Stimulated activated naive CD8-positive, alpha-beta T cell treated with anti-CD3 and anti-CD28 coated beads, Interleukin-15, Interleukin-2, amounts not matched to agents 100 U/mL and 50 U/mL, for 24 hours (primary cell): ENCODE data around the gene MMS19.

Experiments used
- ATAC-seq: fragments of 150-1000 bp; cut with Tn5 transposase; one replicate; pipeline ENCODE4 v1.10.0; 2021
- DNase-seq: peaks from one replicate; pipeline ENCODE4 v3.0.0; 2021

The MMS19 gene

DNA sequence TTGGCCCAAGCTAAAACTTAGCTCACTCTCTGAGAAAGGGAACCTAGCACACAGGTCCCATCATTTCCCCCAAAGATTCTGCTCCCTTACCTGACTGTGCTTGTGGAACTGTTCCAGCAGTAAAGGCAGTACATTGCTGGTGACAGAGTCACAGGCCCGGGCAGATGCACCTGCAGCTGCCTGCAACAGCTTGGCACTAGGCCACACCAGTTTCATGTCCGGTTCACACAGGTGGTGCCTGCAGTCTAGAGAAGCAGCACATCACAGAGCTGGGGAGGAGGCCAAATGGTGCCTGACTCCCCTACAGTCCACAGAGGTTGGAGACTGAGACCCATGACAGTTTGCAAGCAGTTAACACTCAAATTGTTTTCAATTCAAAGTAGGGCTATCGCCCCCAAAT lies 30.1 kb downstream of the MMS19 start:
- DNase-seq (no peak), ATAC-seq (no peak)

DNA sequence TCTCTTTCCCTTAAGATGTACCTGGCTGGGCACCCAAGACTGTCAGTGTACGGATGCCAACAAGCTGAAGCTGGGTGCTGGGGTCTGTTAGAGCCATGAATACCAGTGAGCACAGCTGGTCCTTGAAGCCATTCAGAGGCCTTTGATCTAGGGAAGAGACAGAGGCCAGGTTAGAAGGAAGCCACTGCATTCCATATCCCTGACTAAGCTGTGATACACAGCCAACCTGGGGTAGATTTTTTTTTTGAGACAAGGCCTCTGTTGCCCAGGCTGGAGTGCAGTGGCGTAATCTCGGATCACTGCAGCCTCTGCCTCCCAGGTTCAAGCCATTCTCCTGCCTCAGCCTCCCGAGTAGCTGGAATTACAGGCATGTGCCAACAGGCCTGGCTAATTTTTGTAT lies 31.5 kb downstream of the MMS19 start:
- ATAC-seq: no peak

DNA sequence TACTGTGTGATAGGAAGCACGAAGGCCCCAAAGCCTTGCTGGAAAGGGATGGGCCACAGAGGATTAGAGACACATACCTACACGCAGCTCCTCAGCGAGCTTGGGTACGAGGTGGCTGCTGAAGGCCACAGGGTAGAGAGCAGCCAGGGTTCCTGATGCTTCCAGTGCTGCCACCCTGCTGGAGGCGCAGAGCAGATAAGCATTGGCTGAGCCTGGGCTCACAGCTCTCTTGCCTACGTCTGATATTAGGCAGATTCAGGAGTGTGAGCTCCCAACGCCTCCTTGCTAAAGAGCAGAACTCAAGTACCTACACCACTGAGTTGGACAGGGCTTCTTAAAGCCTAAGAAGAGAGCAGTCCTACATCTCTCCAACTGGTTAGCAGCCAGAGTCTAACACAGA lies 32.2 kb downstream of the MMS19 start:
- DNase-seq (no peak), ATAC-seq (peak; percentile 6)

More for the DNA sequence above, 31.5 kb downstream of the MMS19 start:
- no peak for DNase-seq

DNA sequence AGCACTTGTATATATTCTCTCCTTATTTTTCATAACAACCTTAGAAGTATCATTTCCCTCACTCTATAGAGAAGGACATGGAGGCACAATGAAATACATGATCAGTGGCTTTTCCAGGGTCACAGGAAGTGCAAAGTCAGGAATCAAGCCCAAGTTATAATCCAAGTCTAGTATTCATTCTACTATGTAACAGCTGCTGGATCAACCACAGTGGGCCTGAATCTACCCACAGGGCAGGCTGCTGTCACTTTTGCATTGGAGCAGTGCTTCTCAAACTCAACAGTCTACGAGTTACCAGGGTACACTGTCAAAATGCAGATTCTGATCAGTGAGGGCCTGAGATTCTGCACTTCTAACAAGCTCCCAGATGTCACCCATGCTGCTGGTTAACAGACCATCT lies 34.0 kb downstream of the MMS19 start:
- DNase-seq: no peak
- no peak for ATAC-seq

DNA sequence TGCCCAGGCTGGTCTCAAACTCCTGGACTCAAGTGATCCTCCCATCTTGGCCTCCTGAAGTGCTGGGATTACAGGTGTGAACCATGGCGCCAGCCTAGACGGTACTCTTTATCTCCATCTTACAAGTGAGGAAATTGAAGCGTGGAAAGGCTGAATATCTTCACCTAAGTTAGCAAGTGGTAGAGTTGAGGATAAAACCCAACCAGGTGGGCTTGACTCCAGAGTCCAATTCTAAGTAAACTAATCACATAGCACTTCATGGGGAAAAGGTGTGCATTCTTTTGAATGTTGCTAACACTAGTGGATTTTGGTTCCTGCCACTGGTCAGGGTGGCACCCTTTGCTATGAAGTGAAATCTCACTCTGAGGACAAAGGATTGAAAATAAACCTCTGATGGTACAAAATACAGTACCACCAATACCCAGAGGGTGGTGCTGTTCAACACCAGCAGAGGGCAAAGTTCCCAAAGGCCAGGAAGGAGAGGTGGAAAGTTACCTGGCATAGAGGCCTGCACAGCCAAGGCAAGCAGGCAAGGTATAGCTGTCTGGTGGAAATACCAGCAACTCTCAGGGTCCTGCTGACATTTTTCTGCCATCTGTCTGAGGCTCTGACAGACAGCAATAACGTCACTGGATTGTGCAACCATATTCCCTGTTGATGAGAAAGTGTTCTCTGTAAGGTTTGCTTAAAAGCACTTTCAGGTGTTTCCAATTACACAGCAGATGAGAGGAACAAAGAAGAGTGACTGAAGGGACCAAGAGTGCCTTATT lies 34.7 kb downstream of the MMS19 start:
- peak; percentile 54 for ATAC-seq

DNA sequence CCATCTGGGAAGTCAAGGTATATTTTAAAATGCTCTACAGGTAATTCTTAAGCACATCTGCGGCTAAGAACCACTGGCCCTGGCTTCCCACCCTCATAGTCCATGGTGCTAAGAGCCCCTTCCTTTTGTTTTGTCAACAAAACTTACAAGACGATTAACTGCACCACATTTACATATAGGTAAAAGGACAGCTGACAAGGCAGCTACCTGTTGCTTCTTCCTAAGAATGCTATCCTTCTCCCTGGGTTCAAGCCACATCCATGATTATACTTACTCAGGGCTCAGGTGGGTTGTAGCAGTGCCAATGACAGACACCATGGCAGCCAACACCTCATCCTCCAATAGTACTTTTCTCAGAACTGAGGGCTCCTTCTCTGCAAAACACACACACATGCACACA lies 35.9 kb downstream of the MMS19 start:
- DNase-seq: no peak
- no peak for ATAC-seq

More for the DNA sequence above, 34.7 kb downstream of the MMS19 start:
- peak; percentile 27 for DNase-seq

DNA sequence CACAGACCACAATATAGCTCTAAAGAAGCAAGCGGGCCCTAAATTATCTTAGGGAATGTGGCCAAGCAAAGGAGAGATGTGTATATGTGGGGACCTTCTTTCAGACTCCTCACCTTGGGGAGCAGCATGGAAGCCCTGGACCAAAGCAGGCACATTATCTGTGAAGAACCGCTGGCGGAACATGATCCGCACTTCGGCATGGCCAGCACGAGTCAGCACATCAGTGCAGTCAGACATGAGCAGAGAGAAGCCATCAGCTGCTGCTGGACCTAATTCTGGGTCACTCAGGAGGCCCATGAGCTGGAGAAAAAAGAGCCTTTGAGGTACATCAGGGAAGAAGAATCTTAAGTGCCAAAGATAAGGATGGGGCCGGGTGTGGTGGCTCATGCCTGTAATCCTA lies 38.3 kb downstream of the MMS19 start:
- no peak for DNase-seq
- no peak for ATAC-seq

DNA sequence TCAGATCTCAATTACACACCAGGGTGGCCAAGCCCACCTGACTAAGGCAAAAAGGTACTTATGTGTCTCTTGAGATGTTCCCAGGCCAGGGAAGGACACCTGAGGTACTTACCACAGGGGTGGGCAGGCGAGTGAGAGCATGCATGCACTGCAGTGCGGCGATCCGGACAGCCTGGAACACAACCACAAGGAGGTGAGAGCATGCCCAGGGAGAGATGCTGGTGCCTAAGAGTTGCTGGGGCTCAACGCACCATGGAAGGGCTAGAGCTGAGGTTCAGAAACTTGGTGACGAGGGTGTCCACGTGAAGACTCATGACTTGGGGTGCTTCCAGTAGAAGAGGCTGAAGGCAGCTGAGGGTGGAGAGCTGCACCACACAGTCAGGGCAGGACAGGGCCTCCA lies 39.1 kb downstream of the MMS19 start:
- DNase-seq: no peak
- ATAC-seq: no peak

DNA sequence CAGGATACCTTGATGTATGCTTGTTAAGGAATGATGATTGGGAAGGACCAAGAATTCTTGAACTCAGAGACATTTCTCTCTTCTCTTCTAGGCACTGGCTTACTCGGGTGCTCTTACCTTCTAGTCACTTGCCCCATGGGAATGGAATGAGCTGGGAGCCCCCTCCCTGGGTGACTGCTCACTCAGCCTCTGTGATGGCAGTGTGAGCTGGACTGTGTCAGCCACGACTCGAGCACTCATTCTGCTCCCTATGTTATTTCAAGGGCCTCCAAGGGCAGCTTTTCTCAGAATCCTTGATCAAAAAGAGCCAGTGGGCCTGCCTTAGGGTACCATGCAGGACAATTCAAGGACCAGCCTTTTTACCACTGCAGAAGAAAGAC lies 41.5 kb downstream of the MMS19 start:
- ATAC-seq (no peak), DNase-seq (no peak)

DNA sequence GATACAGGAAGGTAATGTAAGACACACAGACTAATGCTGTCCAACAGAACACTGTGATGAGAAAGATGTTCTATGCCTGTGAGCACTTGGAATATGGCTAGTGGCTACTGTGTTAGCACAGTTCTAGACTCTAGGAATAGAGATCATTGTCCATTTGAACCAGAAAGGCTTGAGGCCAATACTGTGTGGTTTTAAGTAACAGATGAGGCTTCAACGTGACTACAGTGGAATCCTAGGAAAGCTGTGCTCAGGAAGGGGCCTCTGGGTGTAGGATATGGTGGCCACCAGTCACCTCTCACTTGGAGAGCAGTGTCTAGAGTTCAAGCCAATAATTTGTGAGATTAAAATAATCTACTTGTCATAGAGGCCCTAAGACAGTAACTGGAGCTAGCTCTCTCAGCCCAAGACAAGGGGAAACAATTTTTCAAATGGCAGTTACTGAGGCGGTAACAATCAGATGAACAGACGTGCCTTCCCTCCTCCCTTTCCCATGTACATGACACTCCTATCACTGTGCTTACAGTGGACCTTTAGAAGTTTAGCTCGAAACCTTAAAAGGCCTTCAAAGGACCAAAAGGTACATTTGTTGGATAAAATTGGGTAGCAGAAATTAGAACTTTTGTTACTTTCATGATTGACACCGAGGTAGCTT lies 42.1 kb downstream of the MMS19 start:
- ATAC-seq (no peak), DNase-seq (no peak)

DNA sequence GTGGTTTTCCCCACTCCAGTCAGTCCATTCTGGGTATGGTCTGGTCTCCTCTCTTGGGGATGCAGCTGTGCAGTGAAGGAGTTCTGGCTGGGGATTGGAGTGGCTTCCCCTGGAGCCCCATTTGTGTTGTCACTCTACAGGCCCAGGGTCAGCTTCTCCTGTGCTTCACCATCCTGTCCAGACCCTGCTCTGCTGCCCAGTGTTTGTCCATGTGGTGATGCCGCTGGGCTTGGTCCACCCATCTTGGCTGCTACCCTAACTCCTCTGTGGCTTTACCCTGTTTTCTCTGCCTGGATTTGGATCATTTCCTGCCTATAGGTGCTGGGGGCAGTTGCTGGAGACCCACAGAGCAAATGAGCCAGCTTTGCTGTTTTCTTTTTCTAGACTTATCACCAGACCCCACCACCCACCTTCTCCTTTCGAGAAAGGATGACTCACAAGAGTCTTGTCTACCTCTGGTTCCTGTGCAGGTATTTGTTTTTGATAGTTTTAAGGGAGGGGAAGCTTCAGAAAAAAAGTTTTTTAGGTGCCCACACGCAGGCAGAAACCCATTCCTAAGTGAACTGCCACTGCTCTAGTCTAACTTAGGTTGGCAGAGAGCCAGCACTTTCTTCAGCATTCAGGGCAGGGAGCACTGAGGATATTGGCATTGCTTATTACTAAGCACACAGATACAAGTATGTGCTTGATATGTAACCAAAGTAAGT lies 43.7 kb downstream of the MMS19 start:
- peak; percentile 7 for DNase-seq
- ATAC-seq: peak; percentile 53

DNA sequence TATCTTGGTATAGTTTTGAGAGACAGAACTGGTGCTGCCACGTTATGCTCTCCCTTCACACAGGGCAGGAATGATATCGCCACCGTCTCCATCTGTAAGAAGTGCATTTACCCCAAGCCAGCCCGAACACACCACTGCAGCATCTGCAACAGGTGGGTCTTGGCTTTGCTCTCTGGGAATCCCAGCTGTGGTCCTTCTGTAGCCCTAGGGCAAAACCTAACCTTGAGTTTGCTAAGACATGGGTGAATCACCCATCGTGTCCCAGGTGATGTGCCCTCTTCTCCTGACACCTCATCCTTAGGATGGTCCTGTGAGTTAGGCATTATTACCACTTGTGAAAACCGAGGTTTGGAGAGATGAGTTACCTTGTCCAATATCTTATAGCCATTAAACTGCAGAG lies 45.9 kb downstream of the MMS19 start:
- DNase-seq (no peak), ATAC-seq (no peak)

DNA sequence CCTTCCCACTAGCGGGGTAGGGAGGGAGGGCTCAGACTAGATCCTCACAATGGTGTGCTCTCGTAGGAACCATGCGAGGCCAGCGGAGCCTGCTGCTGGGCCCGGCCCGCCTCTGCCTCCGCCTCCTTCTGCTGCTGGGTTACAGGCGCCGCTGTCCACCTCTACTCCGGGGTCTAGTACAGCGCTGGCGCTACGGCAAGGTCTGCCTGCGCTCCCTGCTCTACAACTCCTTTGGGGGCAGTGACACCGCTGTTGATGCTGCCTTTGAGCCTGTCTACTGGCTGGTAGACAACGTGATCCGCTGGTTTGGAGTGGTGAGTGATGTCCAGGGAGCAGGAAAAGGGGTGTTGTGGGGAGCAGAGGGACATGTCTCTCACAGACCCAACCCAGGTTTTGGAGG lies 46.6 kb downstream of the MMS19 start:
- no peak for DNase-seq
- ATAC-seq: no peak

DNA sequence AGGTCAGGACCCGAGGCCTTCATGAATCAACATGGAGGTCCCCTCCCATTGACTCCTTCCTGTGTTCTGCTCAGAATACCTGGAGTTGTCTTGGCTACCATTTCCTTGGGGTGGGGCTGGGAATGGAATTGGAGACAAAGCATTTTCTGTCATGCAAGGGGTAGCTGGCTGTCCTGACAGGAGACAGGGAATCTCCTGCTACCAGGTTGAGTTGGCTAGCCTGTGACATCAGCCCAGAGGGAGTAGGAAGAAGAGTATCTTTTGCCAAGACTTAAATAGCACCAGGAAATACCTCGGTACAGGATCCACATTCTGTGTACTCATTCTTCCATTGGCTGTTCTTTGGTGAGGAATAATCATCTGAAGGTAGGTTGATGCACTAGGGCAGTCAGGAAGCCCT lies 47.4 kb downstream of the MMS19 start:
- no peak for ATAC-seq
- DNase-seq: no peak

DNA sequence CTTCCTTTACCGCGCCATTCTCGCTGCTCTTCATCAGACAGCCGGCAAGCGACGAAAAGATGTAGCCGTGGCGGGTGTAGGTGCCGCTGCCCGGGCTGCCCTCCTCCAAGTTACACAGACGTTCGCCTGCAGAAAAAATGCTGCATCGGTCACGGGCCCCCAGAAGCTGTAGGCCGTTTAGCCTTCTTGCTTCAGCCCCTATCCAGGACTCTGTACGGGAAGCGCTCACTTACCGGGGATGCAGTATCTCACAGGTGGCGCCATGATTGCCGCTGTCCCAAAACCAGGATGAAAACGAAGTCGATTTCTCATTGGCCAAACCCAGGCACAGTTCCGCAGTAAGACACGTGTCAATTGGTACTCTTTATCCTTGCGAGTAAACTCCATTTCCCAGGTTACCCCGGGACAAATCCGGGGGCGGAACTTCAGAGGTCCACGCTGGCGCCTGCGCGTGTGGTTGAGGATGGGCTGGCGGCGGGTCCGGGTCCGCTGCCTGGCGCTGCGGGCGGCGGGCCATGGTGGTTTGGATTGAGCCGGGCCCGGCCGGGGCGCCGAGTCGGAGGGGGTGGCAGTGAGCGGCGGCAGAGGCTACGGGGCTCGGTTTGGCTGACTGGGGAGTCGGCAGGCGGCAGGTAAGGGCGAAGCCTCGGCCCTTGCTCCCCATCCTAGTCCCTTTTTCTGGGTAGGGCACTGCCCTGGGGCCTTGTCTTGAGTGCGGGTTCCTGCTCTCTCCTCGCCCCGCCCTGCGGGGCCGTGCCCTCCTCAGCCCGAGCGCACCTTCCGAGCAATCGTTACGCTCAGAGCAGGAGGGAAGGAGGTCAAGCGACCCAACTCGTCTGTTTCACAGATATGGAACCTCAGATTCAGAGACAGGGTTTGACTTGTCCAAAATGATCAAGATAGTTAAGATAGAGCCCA lies 52.2 kb downstream of the MMS19 start, which contains the start of the genes EXOSC1 and ZDHHC16:
Gene EXOSC1, minus strand, starts transcription at position 285 of the 918 bp plus-strand sequence. Its CDS starts 21 bp downstream, at position 264.
Gene ZDHHC16, plus strand, starts transcription at position 454 of the 918 bp plus-strand sequence. CDS start 5,501 bp downstream, outside the sequence.
- ATAC-seq (peak; percentile 96), DNase-seq (peak; percentile 91)

DNA sequence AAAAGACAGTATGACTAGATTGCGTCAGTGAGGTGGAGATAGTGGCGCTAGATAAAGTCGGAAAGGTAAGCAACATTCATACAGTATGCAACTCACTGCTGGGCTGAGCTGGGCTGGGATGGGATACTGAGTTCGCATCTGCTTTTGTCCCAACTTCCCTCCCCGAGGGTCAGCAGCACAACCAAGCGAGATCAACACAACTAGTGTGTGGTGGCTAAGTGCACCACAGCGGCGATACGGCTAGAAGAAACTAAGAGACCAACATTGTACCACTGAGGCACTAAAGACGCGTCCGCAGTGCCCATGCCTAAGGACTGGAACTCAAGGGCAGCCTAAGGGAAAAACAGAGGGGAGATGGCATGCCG lies 52.9 kb downstream of the MMS19 start:
- no peak for ATAC-seq
- no peak for DNase-seq

DNA sequence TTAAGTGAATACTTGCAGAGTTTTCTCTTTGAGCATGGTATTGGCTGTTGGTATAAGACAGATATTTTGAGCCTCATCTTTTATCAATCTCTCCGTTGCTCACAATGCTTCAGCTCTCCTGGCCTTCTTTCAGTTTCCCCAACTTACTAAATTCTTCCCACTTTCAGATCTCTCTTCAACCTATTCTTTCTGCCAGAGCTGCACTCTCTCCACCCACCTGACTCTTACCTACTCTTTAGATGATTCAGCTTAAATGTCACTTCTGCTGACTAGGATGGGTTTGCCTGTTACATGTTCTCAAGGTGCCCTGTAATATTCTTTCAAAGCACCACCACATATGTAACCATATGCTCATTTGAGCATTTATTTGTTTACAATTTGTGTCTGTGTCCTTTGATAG lies 54.0 kb downstream of the MMS19 start:
- peak; percentile 29 for ATAC-seq

DNA sequence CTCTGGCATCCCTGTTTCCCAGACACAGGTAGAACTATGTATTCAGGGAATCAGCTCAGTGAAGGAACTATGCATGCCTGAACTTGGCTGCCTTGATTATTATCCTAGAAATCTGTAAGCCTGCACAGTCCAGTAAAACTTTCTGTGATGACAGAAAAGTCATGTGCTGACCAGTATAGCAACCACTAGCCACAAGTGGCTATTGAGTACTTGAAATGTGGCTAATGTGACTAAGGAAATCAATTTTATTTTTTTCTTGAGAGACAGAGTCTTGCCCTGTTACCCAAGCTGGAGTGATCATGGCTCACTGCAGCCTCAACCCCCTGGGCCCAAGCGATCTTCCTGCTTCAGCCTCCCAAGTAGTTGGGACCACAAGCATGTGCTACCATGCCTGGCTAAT lies 55.9 kb downstream of the MMS19 start:
- DNase-seq (no peak), ATAC-seq (no peak)

More for the DNA sequence above, 54.0 kb downstream of the MMS19 start:
- no peak for DNase-seq

DNA sequence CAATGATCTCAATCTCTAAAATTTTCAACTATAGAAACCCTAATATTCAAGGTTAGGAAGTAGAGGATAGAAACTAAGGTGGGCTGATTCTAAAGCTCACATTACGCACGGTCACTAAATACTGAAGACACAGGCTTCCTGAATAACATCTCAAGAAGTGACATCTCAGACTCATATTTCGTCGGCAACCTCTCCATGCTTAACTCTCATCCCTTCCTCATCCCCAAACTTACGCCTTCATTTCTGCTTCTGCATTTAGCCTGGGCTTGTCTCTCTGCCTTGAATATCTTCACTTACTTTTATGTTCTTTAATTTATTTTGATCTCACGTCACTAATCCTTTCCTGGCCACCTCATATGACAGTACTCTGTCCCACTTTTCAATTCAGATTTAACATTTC lies 63.0 kb downstream of the MMS19 start:
- ATAC-seq: no peak

DNA sequence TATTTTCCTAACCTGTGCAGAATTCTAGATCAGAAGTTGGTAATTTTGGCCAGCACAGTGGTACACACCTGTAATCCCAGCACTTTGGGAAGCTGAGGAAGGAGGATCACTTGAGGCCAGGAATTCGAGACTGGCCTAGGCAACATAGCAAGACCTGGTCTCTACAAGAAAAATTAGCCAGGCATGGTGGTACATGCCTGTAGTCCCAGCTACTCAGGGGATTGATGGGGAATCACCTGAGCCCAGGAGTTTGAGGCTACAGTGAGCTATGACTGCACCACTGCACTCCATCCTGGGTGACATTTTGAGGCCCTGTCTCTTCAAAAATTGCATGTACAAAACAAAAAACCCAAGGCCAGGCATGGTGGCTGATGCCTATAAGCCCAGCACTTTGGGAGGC lies 63.7 kb downstream of the MMS19 start:
- DNase-seq: no peak
- ATAC-seq: peak; percentile 50

More for the DNA sequence above, 63.0 kb downstream of the MMS19 start:
- DNase-seq: no peak

DNA sequence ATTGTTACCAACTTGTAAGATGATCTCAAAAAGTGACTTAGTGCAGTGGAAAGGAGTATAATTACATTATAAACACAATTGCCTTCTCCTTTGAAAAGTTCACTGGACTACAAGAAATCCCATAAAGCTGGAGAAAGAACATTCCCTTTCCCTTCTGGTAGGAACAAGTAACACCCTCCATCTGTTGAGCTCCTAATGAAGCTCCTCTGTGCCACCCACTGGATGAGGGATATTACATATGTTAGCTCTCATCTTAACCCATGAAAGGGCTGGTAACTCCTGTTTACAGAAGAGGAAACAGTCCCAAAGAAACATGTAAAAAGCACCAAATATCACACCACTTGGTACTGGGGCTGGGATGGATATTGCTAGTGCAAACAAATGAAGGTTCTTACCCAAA lies 64.2 kb downstream of the MMS19 start:
- DNase-seq (no peak), ATAC-seq (no peak)

DNA sequence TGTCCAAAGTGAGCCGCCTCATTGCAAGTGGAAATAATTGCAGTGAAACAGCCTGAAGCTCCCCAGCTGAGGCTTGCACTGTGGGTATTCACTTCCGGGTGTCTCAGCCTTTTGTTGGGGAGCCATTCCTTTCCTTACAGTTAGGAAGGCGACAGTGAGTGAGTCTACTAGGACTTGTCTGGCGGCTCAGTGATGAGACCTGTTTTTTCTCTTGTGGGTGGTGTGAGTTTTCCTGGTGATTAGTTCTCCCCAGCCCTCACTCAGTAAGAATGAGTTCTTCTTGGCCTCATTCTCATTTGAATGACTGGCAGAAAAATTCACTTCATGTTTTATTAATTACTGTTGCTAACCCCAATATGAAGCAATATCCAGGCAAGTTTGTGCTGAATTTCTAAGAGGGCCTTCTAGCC lies 69.6 kb downstream of the MMS19 start:
- DNase-seq: peak; percentile 23
- ATAC-seq: no peak
